ENCODE measurements around the gene HPGD. TPM values are rescaled to one million over a fixed set of nuclear protein-coding genes. Genes with fewer than 3 reads are reported as not detected.

HPGD gene
- total RNA-seq, 1 donor from 2014 or later = 0.48 TPM

- Mint-ChIP-seq H3K4me1 (ENCODE audit: low read depth) (no peaks in the 10 kb centered on the region), H3K27ac (no peak overlapping the region), H3K4me3 (ENCODE audit: low read depth) (no peak overlapping the region), H3K27me3 (ENCODE audit: low read depth) (no peaks in the 10 kb centered on the region), H3K36me3 (ENCODE audit: low read depth) (no peaks in the 10 kb centered on the region), H3K9me3 (peaks cover under 1% of the 10 kb centered on the region)
- no peak for DNase-seq (ENCODE audit: low spot score)
- intact Hi-C loops (cut with micrococcal nuclease) = no loop called here
These were observed 70.5 kb downstream of the HPGD start for GRCh38 chr4:174451718-174452296.

GRCh38 chr4:174450786-174451125, 71.5 kb downstream of the HPGD start:
- no peak for DNase-seq (ENCODE audit: low spot score)

GRCh38 chr4:174449944-174450785, 72.1 kb downstream of the HPGD start:
- peaks cover 9% of the 10 kb centered on the region for H3K9me3 Mint-ChIP-seq
- no peak overlapping the region for H3K27ac Mint-ChIP-seq
- no peaks in the 10 kb centered on the region for H3K36me3 Mint-ChIP-seq (ENCODE audit: low read depth)
- no peak for DNase-seq (ENCODE audit: low spot score)
- H3K4me3 Mint-ChIP-seq (ENCODE audit: low read depth) = no peak overlapping the region
- intact Hi-C loops (cut with micrococcal nuclease) = no loop called here
- H3K27me3 Mint-ChIP-seq (ENCODE audit: low read depth) = no peaks in the 10 kb centered on the region
- H3K4me1 Mint-ChIP-seq (ENCODE audit: low read depth) = no peaks in the 10 kb centered on the region

More at GRCh38 chr4:174450786-174451125, 71.5 kb downstream of the HPGD start:
- H3K27ac Mint-ChIP-seq = no peak overlapping the region
- no peak overlapping the region for H3K4me3 Mint-ChIP-seq (ENCODE audit: low read depth)
- H3K9me3 Mint-ChIP-seq = peaks cover 9% of the 10 kb centered on the region
- intact Hi-C loops (cut with micrococcal nuclease) = no loop called here
- H3K4me1 Mint-ChIP-seq (ENCODE audit: low read depth) = no peaks in the 10 kb centered on the region
- no peaks in the 10 kb centered on the region for H3K36me3 Mint-ChIP-seq (ENCODE audit: low read depth)
- H3K27me3 Mint-ChIP-seq (ENCODE audit: low read depth) = no peaks in the 10 kb centered on the region

GRCh38 chr4:174449152-174449551, 73.1 kb downstream of the HPGD start:
- Mint-ChIP-seq H3K9me3 (peaks cover 9% of the 10 kb centered on the region), H3K4me3 (ENCODE audit: low read depth) (no peak overlapping the region), H3K4me1 (ENCODE audit: low read depth) (no peaks in the 10 kb centered on the region), H3K36me3 (ENCODE audit: low read depth) (no peaks in the 10 kb centered on the region), H3K27me3 (ENCODE audit: low read depth) (no peaks in the 10 kb centered on the region), H3K27ac (no peak overlapping the region)
- no peak for DNase-seq (ENCODE audit: low spot score)
- intact Hi-C loops (cut with micrococcal nuclease) = no loop called here

GRCh38 chr4:174444390-174444789, 77.9 kb downstream of the HPGD start:
- no peak overlapping the region for H3K27ac Mint-ChIP-seq
- no peaks in the 10 kb centered on the region for H3K4me1 Mint-ChIP-seq (ENCODE audit: low read depth)
- H3K36me3 Mint-ChIP-seq (ENCODE audit: low read depth) = no peaks in the 10 kb centered on the region
- no peak overlapping the region for H3K4me3 Mint-ChIP-seq (ENCODE audit: low read depth)
- intact Hi-C loops (cut with micrococcal nuclease) = no loop called here
- no peaks in the 10 kb centered on the region for H3K27me3 Mint-ChIP-seq (ENCODE audit: low read depth)
- peaks cover 9% of the 10 kb centered on the region for H3K9me3 Mint-ChIP-seq
- no peak for DNase-seq (ENCODE audit: low spot score)

Other genes starting within 250 kb of the HPGD start
- 15.5 and 17.2 TPM in 2 replicates for gene FBXO8, start 238.8 kb downstream of the HPGD start, total RNA-seq
- 17.4 and 19.6 TPM in 2 replicates for gene CEP44, start 238.6 kb downstream of the HPGD start, total RNA-seq